H1 (cell line): ENCODE measurements around the gene RGS6.

Experiments used
- BRCA1 ChIP-seq: IDR thresholded peaks from 2 replicates; pipeline ENCODE4 v1.6.1; 2012; ENCODE audit warnings: low read depth, low read length, improper control_type of control experiment
- CTCF ChIP-seq, 3 experiments: IDR thresholded peaks; 1 replicate in 2 of 3; 2 replicates in 1 of 3; pipeline versions ENCODE4 v1.5.1 to v1.6.1; 2011; ENCODE audit warnings: low read length in 3 of 3, mild to moderate bottlenecking in 3 of 3, inconsistent platforms in 2 of 3, low read depth in 1 of 3, moderate library complexity in 1 of 3; ENCODE audit not compliant: insufficient read depth in 1 of 3; ENCODE audit errors: control extremely low read depth in 1 of 3
- JUN ChIP-seq: IDR thresholded peaks from 2 replicates; pipeline ENCODE4 v1.6.1; 2011; ENCODE audit warnings: low read depth, mild to moderate bottlenecking, improper control_type of control experiment, low read length
- JUND ChIP-seq: IDR thresholded peaks from 2 replicates; pipeline ENCODE4 v1.6.1; 2011; ENCODE audit warnings: mild to moderate bottlenecking, improper control_type of control experiment, low read length
- TEAD4 ChIP-seq: IDR thresholded peaks from 2 replicates; pipeline ENCODE4 v1.6.1; 2012; ENCODE audit warnings: low read depth, low read length, inconsistent platforms, mixed read lengths

GRCh38 chr14:72097173-72097783, 165.0 kb downstream of the RGS6 start:
- TF ChIP-seq CTCF (IDR thresholded peaks at IDR 0.05; ENCODE audit: control extremely low read depth in 1 of 3, insufficient read depth in 1 of 3, low read depth in 1 of 3, low read length in 3 of 3) (no peak), JUN (no peak), JUND (no peak), TEAD4 (no peak), BRCA1 (no peak)
